ENCODE data around the gene HERPUD2. TPM values are rescaled to one million over a fixed set of nuclear protein-coding genes. Genes with fewer than 3 reads are reported as not detected.

Gene HERPUD2
- total RNA-seq, result 10 to 100 TPM; 27.0 to 35.9 (median 29.9) TPM

- peak; percentile 95 for DNase-seq
- intact Hi-C loops (cut with DNase I), result no loop called here
- no peaks in the 10 kb centered on the region for H3K36me3 ChIP-seq
- TF ChIP-seq CTCF (IDR thresholded peaks at IDR 0.05) (no peak), POLR2A (IDR thresholded peaks at IDR 0.05) (peak; percentile 2 to 96)
- no peaks in the 10 kb centered on the region for H3K9me3 ChIP-seq
- peak within 1 kb of the TSS; percentile 72 to 95 (median 92) for H3K27ac ChIP-seq
- H3K4me1 ChIP-seq, result peaks cover 20 to 27% of the 10 kb centered on the region in 2 donors
- no peaks in the 10 kb centered on the region for H3K27me3 ChIP-seq
- peak within 1 kb of the TSS; percentile 92 to 99 (median 98) for H3K4me3 ChIP-seq (replicated peaks in 1 of 3)
- WGBS, 2 donors, result 0 to 2% methylated on average over 9 to 30 of the region's 68 CpGs
Observed at GRCh38 chr7:35694784-35695472, at the start of gene HERPUD2. Gene HERPUD2 (minus strand): TSS chr7:35695135. CDS start chr7:35694330, 805 bp downstream.

GRCh38 chr7:35738889-35739288 lies 44.0 kb upstream of the HERPUD2 start:
- no peak overlapping the region for H3K4me3 ChIP-seq (replicated peaks in 1 of 3)
- H3K27me3 ChIP-seq, result no peaks in the 10 kb centered on the region
- H3K27ac ChIP-seq, result no peak overlapping the region
- whole genome bisulfite sequencing, 2 donors, result 89 to 90% methylated on average over 3 of the region's 3 CpGs
- H3K4me1 ChIP-seq, result no peaks in the 10 kb centered on the region
- no peaks in the 10 kb centered on the region for H3K9me3 ChIP-seq
- DNase-seq, result no peak
- TF ChIP-seq POLR2A (IDR thresholded peaks at IDR 0.05), result no peak
- TF ChIP-seq CTCF (IDR thresholded peaks at IDR 0.05), result no peak
- intact Hi-C loops (cut with DNase I), result no loop called here
- H3K36me3 ChIP-seq, result no peaks in the 10 kb centered on the region

GRCh38 chr7:35736725-35737124 lies 41.8 kb upstream of the HERPUD2 start:
- no peaks in the 10 kb centered on the region for H3K9me3 ChIP-seq
- H3K4me1 ChIP-seq, result no peaks in the 10 kb centered on the region
- no peak overlapping the region for H3K4me3 ChIP-seq (replicated peaks in 1 of 3)
- no peak overlapping the region for H3K27ac ChIP-seq
- intact Hi-C loops (cut with DNase I), result no loop called here
- TF ChIP-seq CTCF (IDR thresholded peaks at IDR 0.05), result no peak
- TF ChIP-seq POLR2A (IDR thresholded peaks at IDR 0.05), result no peak
- 95 to 96% methylated on average over 1 of the region's 1 CpG for WGBS, 2 donors
- no peaks in the 10 kb centered on the region for H3K27me3 ChIP-seq
- DNase-seq, result no peak
- no peaks in the 10 kb centered on the region for H3K36me3 ChIP-seq

- 86 to 89% methylated on average over 3 of the region's 3 CpGs for WGBS, 2 donors
- H3K36me3 ChIP-seq, result no peaks in the 10 kb centered on the region
- no peaks in the 10 kb centered on the region for H3K9me3 ChIP-seq
- no peak overlapping the region for H3K4me3 ChIP-seq (replicated peaks in 1 of 3)
- no peak for DNase-seq
- no peak overlapping the region for H3K27ac ChIP-seq
- TF ChIP-seq CTCF (IDR thresholded peaks at IDR 0.05), result no peak
- TF ChIP-seq POLR2A (IDR thresholded peaks at IDR 0.05), result no peak
- no peaks in the 10 kb centered on the region for H3K27me3 ChIP-seq
- intact Hi-C loops (cut with DNase I), result no loop called here
- H3K4me1 ChIP-seq, result no peaks in the 10 kb centered on the region
Observed at GRCh38 chr7:35735396-35735795, 40.5 kb upstream of the HERPUD2 start.

GRCh38 chr7:35734001-35734483 lies 39.1 kb upstream of the HERPUD2 start:
- WGBS, 2 donors, result 62 to 63% methylated on average over 5 of the region's 5 CpGs
- Histone ChIP-seq H3K9me3 (no peaks in the 10 kb centered on the region), H3K4me1 (no peaks in the 10 kb centered on the region), H3K27ac (no peak overlapping the region), H3K4me3 (replicated peaks in 1 of 3) (no peak overlapping the region), H3K27me3 (no peaks in the 10 kb centered on the region), H3K36me3 (no peaks in the 10 kb centered on the region)
- DNase-seq, result no peak
- intact Hi-C loops (cut with DNase I), result no loop called here
- no peak for TF ChIP-seq POLR2A (IDR thresholded peaks at IDR 0.05)
- no peak for TF ChIP-seq CTCF (IDR thresholded peaks at IDR 0.05)
